ENCODE data around the gene PAAF1.

Gene PAAF1

DNA sequence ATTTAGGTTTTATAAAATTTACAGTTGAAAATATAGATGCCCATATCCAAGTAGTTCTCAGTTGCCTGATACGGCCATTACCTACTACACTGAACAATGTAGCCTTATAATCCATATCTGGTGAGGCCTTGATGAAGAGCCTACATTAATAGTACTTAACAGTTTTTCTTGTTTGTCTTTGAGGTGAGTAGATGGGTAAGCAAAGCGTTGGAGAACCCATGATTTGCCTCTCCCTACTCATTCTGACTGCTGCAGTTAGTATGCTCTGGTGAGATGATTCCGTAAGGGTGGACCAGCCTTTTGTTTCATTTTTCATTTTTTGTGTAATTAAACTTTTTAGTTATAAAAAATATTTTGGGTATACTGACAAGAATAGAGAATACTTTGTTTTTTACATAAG lies 11.4 kb downstream of the PAAF1 start:
- no peak overlapping the region for H3K4me3 Mint-ChIP-seq
- H3K27ac Mint-ChIP-seq = no peak overlapping the region
- peaks cover 5% of the 10 kb centered on the region for H3K4me1 Mint-ChIP-seq
- TF ChIP-seq, protein P1, sequence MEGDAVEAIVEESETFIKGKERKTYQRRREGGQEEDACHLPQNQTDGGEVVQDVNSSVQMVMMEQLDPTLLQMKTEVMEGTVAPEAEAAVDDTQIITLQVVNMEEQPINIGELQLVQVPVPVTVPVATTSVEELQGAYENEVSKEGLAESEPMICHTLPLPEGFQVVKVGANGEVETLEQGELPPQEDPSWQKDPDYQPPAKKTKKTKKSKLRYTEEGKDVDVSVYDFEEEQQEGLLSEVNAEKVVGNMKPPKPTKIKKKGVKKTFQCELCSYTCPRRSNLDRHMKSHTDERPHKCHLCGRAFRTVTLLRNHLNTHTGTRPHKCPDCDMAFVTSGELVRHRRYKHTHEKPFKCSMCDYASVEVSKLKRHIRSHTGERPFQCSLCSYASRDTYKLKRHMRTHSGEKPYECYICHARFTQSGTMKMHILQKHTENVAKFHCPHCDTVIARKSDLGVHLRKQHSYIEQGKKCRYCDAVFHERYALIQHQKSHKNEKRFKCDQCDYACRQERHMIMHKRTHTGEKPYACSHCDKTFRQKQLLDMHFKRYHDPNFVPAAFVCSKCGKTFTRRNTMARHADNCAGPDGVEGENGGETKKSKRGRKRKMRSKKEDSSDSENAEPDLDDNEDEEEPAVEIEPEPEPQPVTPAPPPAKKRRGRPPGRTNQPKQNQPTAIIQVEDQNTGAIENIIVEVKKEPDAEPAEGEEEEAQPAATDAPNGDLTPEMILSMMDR (IDR thresholded peaks at IDR 0.05; ENCODE audit: unreplicated experiment in 3 of 3) = no peak
- H3K27me3 Mint-ChIP-seq (ENCODE audit: low read depth) = no peaks in the 10 kb centered on the region
- peaks cover 43% of the 10 kb centered on the region for H3K36me3 Mint-ChIP-seq (ENCODE audit: low read depth)
- H3K9me3 Mint-ChIP-seq = no peaks in the 10 kb centered on the region

DNA sequence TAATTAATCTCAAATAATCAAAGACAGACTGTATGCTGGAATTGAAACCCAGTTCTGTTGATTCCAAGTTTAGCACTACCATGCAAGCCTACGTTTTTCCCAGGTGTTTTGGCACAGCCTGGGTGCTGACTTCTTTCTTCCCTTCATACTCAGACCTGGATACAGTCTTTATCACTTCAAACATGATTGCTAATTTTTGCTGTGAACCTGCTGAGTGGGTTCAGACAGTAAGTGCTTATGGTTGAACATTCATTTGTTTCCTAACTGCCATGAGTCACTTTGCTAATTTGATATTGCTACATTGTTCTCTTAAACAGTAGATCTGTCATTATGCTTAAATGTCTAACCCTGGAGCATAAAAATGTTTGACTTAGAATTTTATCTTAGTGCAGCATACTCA lies 12.2 kb downstream of the PAAF1 start:
- Mint-ChIP-seq H3K27ac (no peak overlapping the region), H3K9me3 (no peaks in the 10 kb centered on the region), H3K36me3 (ENCODE audit: low read depth) (peaks cover 38% of the 10 kb centered on the region), H3K4me3 (no peak overlapping the region), H3K4me1 (no peaks in the 10 kb centered on the region), H3K27me3 (ENCODE audit: low read depth) (no peaks in the 10 kb centered on the region)
- TF ChIP-seq, protein P1 (IDR thresholded peaks at IDR 0.05; ENCODE audit: unreplicated experiment in 3 of 3) = no peak

DNA sequence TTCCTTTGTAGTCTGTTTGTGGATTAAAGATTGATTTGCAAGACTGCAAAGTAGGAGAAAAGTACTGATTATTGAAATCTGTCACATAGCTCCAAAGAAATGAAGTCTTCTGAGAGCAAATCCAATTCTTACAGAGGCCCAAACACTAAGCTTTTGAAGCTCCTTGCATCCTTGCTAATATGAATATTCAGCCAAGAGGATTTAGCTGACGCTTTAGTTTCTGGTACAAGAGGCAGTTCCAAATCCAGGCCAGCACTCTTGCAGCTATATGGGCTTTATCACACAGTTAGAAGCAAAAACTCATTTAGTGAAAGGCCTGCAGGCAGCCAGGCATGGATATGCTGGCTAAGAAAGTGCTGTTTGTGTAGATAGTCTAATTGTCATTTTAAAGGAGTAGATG lies 12.7 kb downstream of the PAAF1 start:
- H3K4me3 Mint-ChIP-seq = no peak overlapping the region
- no peaks in the 10 kb centered on the region for H3K9me3 Mint-ChIP-seq
- TF ChIP-seq, protein P1 (IDR thresholded peaks at IDR 0.05; ENCODE audit: unreplicated experiment in 3 of 3) = no peak
- H3K27me3 Mint-ChIP-seq (ENCODE audit: low read depth) = no peaks in the 10 kb centered on the region
- peaks cover 38% of the 10 kb centered on the region for H3K36me3 Mint-ChIP-seq (ENCODE audit: low read depth)
- no peak overlapping the region for H3K27ac Mint-ChIP-seq
- H3K4me1 Mint-ChIP-seq = no peaks in the 10 kb centered on the region

DNA sequence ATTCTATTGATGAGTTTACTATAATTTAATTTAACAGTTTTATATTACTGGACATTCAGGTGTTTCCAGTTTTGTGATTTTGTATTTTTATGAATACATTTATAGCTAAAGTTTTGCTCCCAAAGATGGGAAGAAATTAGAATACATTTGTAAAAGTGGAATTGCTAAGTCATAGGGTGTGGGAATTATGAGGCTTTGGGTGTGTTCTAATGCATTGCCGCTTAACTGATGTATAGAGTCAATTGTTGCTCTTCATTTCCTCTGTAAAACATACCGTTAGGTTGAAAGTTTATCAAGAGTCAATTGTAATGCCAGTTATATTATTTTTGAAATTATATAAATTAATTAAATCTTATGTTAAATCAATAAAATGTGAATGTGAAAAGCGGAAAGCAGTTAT lies 16.2 kb downstream of the PAAF1 start:
- TF ChIP-seq, protein P1 (IDR thresholded peaks at IDR 0.05; ENCODE audit: unreplicated experiment in 3 of 3) = no peak
- H3K27ac Mint-ChIP-seq = no peak overlapping the region
- H3K4me1 Mint-ChIP-seq = no peaks in the 10 kb centered on the region

DNA sequence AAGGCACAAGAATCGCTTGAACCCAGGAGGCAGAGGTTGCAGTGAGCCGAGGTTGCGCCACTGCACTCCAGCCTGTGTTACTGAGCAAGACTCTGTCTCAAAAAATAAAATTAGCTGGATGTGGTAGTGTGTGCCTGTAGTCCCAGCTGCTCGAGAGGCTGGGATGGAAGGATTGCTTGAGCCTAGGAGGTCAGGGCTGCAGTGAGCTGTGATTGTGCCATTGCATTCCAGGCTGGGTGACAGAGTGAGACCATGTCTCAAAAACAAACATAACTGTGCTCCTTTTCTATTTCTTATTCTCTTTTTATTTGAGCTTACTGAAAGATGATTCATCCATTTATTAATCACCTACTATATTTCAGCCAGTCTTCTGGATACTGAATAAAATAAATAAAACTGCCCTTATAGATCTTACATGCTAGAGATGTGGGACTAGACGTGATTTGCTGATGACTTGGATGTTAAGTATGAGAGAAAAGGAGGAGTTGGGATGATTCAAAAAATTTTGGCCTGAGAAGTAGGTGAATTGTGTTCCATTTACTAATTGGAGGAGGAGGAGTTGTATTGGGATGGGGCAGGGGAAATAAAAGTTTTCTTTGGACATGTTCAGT lies 18.0 kb downstream of the PAAF1 start:
- Mint-ChIP-seq H3K4me1 (no peaks in the 10 kb centered on the region), H3K9me3 (peaks cover 3% of the 10 kb centered on the region), H3K4me3 (no peak overlapping the region), H3K27ac (no peak overlapping the region), H3K27me3 (ENCODE audit: low read depth) (no peaks in the 10 kb centered on the region), H3K36me3 (ENCODE audit: low read depth) (peaks cover 39% of the 10 kb centered on the region)
- TF ChIP-seq, protein P1 (IDR thresholded peaks at IDR 0.05; ENCODE audit: unreplicated experiment in 3 of 3) = no peak

More for the DNA sequence above, 16.2 kb downstream of the PAAF1 start:
- Mint-ChIP-seq H3K27me3 (ENCODE audit: low read depth) (no peaks in the 10 kb centered on the region), H3K36me3 (ENCODE audit: low read depth) (peaks cover 38% of the 10 kb centered on the region), H3K9me3 (peaks cover 3% of the 10 kb centered on the region), H3K4me3 (no peak overlapping the region)

DNA sequence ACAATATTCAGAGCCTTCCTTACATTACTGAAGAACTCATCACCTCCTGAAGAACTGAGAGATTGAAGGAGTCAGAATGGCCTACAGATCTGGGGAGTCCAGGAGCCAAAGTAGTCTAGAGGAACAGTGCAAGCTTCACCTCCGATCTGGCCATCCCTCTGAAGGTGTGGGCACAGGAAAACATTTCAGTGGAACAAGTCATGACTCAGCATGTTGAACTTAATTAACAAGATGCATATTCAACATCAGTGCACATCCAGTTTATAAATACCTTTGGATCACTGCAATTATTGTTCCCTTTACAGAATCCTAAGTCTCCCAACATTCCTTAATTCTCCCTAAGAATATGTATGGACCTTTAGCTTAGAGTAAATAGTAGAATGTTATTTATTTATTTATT lies 25.5 kb downstream of the PAAF1 start:
- no peak overlapping the region for H3K4me3 Mint-ChIP-seq
- TF ChIP-seq, protein P1 (IDR thresholded peaks at IDR 0.05; ENCODE audit: unreplicated experiment in 3 of 3) = no peak
- H3K4me1 Mint-ChIP-seq = no peaks in the 10 kb centered on the region
- H3K9me3 Mint-ChIP-seq = no peaks in the 10 kb centered on the region
- H3K27ac Mint-ChIP-seq = no peak overlapping the region
- no peaks in the 10 kb centered on the region for H3K27me3 Mint-ChIP-seq (ENCODE audit: low read depth)
- peaks cover 47% of the 10 kb centered on the region for H3K36me3 Mint-ChIP-seq (ENCODE audit: low read depth)
